GM12878 (cell line): ENCODE measurements around the gene NCLN. TPM values are rescaled to one million over a fixed set of nuclear protein-coding genes. Genes with fewer than 3 reads are reported as not detected.

Experiments
- BCL11A ChIP-seq: IDR thresholded peaks from 2 replicates; pipeline ENCODE4 v1.6.1; 2011; ENCODE audit warnings: low read depth, low read length
- BHLHE40 ChIP-seq, 2 experiments: fragments of 450-650 bp in 1 of 2; IDR thresholded peaks; 2 replicates each; pipeline ENCODE4 v1.6.1; 2011 to 2017; ENCODE audit warnings: low read depth in 2 of 2, borderline replicate concordance in 1 of 2, improper control_type of control experiment in 1 of 2, low read length in 1 of 2, mild to moderate bottlenecking in 1 of 2
- BMI1 ChIP-seq: fragments of 450-650 bp; IDR thresholded peaks from 2 replicates; pipeline ENCODE4 v1.6.1; 2016; ENCODE audit warnings: mild to moderate bottlenecking, moderate library complexity, borderline replicate concordance
- CBFB ChIP-seq: IDR thresholded peaks from 2 replicates; pipeline ENCODE4 v1.6.1; 2016; ENCODE audit warnings: antibody characterized with exemption, low read depth
- CHD2 ChIP-seq: IDR thresholded peaks from 2 replicates; pipeline ENCODE4 v1.6.1; 2011; ENCODE audit warnings: low read depth, low read length, improper control_type of control experiment, borderline replicate concordance
- CREB1 ChIP-seq: IDR thresholded peaks from 2 replicates; pipeline ENCODE4 v1.6.1; 2012; ENCODE audit warnings: low read depth, mild to moderate bottlenecking, inconsistent platforms
- DPF2 ChIP-seq: fragments of 450-650 bp; IDR thresholded peaks from 2 replicates; pipeline ENCODE4 v1.6.1; 2017; ENCODE audit warnings: mild to moderate bottlenecking
- HDAC2 ChIP-seq: fragments of 200-600 bp; sonication (generic); IDR thresholded peaks from 2 replicates; pipeline ENCODE4 v1.6.1; 2017
- HDGF ChIP-seq: fragments of 450-650 bp; IDR thresholded peaks from 2 replicates; pipeline ENCODE4 v1.6.1; 2016; ENCODE audit warnings: antibody characterized with exemption
- NFIC ChIP-seq: IDR thresholded peaks from 2 replicates; pipeline ENCODE4 v1.6.1; 2012; ENCODE audit warnings: low read depth, mild to moderate bottlenecking, inconsistent platforms, low read length, moderate library complexity
- NFYB ChIP-seq: IDR thresholded peaks from 2 replicates; pipeline ENCODE4 v1.6.1; 2011; ENCODE audit warnings: low read depth, mild to moderate bottlenecking, low read length, improper control_type of control experiment, moderate library complexity; ENCODE audit not compliant: insufficient read depth
- NRF1 ChIP-seq: conservative IDR thresholded peaks from 2 replicates; pipeline ENCODE4 v1.6.1; 2011; ENCODE audit warnings: mild to moderate bottlenecking, low read depth, low read length, improper control_type of control experiment
- POLR2AphosphoS5 ChIP-seq: IDR thresholded peaks from 2 replicates; pipeline ENCODE4 v1.6.1; 2011; ENCODE audit warnings: mild to moderate bottlenecking, low read length, inconsistent platforms
- POU2F2 ChIP-seq: IDR thresholded peaks from 3 replicates; pipeline ENCODE4 v1.6.1; 2011; ENCODE audit warnings: low read depth, mild to moderate bottlenecking, low read length, borderline replicate concordance
- SIN3A ChIP-seq: IDR thresholded peaks from 2 replicates; pipeline ENCODE4 v1.6.1; 2012; ENCODE audit warnings: low read depth, low read length, improper control_type of control experiment
- SMARCA5 ChIP-seq: fragments of 450-650 bp; IDR thresholded peaks from 2 replicates; pipeline ENCODE4 v1.6.1; 2017; ENCODE audit warnings: mild to moderate bottlenecking
- SUZ12 ChIP-seq: fragments of 200-600 bp; sonication (generic); IDR thresholded peaks from one replicate; pipeline ENCODE4 v1.6.1; 2018; ENCODE audit warnings: antibody characterized with exemption, mild to moderate bottlenecking; ENCODE audit not compliant: unreplicated experiment
- TARDBP ChIP-seq: IDR thresholded peaks from 2 replicates; pipeline ENCODE4 v1.6.1; 2016; ENCODE audit warnings: borderline replicate concordance
- ZNF207 ChIP-seq: fragments of 450-650 bp; IDR thresholded peaks from 2 replicates; pipeline ENCODE4 v1.6.1; 2014; ENCODE audit warnings: antibody characterized with exemption, mild to moderate bottlenecking, borderline replicate concordance
- ZNF622 ChIP-seq: fragments of 450-650 bp; IDR thresholded peaks from 2 replicates; pipeline ENCODE4 v1.6.1; 2017; ENCODE audit warnings: mild to moderate bottlenecking, inconsistent platforms
- polyA plus RNA-seq, 11 experiments: library from polyadenylated mRNA; depleted of rRNA in 4 of 11; unstranded in 6 of 11; stranded (reverse) in 5 of 11; fragments of >200 nt; fragmentation: Nextera tagmentation in 4 of 11; fragmentation: Illumina TruSeq in 1 of 11; extraction: Ambion mirVana in 4 of 11; extraction: Trizol in 1 of 11; gene quantifications; 1 replicate in 1 of 11; 2 replicates in 10 of 11; pipeline versions ENCODE4 v1.2.1 to v1.2.3, GENCODE V29; 2011 to 2016; ENCODE audit warnings: inconsistent platforms in 2 of 11, missing spikeins in 2 of 11, low read depth in 1 of 11
- total RNA-seq, 4 experiments: library from RNA; depleted of rRNA in 3 of 4; stranded (reverse); fragments of >200 nt in 3 of 4; fragmentation: Illumina TruSeq in 1 of 4; extraction: Trizol in 1 of 4; gene quantifications; 2 replicates each; pipeline versions ENCODE4 v1.2.1 to v1.2.3, GENCODE V29; 2013 to 2021
- TF ChIP-seq, protein P1 (sequence below): fragments of 450-650 bp; IDR thresholded peaks from 2 replicates; pipeline ENCODE4 v1.6.1; 2018; ENCODE audit warnings: borderline replicate concordance, mild to moderate bottlenecking; ENCODE audit not compliant: partially characterized antibody
- TF ChIP-seq, protein P2 (sequence below): IDR thresholded peaks from 2 replicates; pipeline ENCODE4 v1.6.1; 2011; ENCODE audit warnings: low read depth, mild to moderate bottlenecking, low read length, moderate library complexity, borderline replicate concordance; ENCODE audit errors: extremely low read depth
- TF ChIP-seq, protein P3 (sequence below): fragments of 450-650 bp; IDR thresholded peaks from 2 replicates; pipeline ENCODE4 v1.6.1; 2017; ENCODE audit warnings: mild to moderate bottlenecking
- TF ChIP-seq, protein P4 (sequence below): fragments of 150-350 bp; IDR thresholded peaks from 2 replicates; pipeline ENCODE4 v1.6.1; 2016; ENCODE audit warnings: low read depth, low read length

NCLN gene
- total and polyA plus RNA-seq, 10 of the 15 experiments (the other 5 are each of a cell fraction or from before 2014, with no cell fraction given): 2.2 to 79.1 (median 36.0) TPM

DNA sequence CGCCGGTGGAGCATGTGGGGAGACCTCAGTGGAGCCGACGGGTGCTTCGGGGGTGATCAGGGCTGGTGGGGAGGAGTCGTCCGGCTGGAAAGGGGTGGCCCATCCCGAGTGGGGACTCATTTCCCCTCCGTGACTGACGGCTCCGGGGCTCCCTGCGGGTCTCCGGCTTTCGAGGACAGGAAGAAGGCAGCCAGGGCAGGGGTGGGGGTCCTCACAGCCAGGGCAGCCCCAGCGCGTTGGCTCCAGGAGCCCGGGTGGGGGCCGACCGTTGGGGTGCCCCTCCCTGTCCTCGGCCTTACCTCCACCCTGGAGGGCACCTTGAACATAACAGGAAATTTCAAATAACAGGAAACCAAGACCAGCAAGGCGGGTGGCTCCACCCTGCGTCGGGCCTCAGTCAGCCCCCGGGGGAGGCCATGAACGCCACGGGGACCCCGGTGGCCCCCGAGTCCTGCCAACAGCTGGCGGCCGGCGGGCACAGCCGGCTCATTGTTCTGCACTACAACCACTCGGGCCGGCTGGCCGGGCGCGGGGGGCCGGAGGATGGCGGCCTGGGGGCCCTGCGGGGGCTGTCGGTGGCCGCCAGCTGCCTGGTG lies 7.3 kb upstream of the NCLN start, which contains the start of gene S1PR4 (continued):
- TF ChIP-seq, protein P1, sequence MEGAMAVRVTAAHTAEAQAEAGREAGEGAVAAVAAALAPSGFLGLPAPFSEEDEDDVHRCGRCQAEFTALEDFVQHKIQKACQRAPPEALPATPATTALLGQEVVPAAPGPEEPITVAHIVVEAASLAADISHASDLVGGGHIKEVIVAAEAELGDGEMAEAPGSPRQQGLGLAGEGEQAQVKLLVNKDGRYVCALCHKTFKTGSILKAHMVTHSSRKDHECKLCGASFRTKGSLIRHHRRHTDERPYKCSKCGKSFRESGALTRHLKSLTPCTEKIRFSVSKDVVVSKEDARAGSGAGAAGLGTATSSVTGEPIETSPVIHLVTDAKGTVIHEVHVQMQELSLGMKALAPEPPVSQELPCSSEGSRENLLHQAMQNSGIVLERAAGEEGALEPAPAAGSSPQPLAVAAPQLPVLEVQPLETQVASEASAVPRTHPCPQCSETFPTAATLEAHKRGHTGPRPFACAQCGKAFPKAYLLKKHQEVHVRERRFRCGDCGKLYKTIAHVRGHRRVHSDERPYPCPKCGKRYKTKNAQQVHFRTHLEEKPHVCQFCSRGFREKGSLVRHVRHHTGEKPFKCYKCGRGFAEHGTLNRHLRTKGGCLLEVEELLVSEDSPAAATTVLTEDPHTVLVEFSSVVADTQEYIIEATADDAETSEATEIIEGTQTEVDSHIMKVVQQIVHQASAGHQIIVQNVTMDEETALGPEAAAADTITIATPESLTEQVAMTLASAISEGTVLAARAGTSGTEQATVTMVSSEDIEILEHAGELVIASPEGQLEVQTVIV: no peak
- no peak for TF ChIP-seq BMI1
- TF ChIP-seq SIN3A: no peak
- no peak for TF ChIP-seq CBFB
- TF ChIP-seq, protein P2, sequence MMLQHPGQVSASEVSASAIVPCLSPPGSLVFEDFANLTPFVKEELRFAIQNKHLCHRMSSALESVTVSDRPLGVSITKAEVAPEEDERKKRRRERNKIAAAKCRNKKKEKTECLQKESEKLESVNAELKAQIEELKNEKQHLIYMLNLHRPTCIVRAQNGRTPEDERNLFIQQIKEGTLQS: no peak
- no peak for TF ChIP-seq BCL11A
- TF ChIP-seq CHD2: no peak
- TF ChIP-seq DPF2: no peak
- peak; percentile 16; the same call in 1 of the 2 replicates for TF ChIP-seq SMARCA5
- no peak for TF ChIP-seq NRF1
- TF ChIP-seq ZNF622: no peak
- TF ChIP-seq NFYB: no peak
- no peak for TF ChIP-seq NFIC
- TF ChIP-seq, protein P3, sequence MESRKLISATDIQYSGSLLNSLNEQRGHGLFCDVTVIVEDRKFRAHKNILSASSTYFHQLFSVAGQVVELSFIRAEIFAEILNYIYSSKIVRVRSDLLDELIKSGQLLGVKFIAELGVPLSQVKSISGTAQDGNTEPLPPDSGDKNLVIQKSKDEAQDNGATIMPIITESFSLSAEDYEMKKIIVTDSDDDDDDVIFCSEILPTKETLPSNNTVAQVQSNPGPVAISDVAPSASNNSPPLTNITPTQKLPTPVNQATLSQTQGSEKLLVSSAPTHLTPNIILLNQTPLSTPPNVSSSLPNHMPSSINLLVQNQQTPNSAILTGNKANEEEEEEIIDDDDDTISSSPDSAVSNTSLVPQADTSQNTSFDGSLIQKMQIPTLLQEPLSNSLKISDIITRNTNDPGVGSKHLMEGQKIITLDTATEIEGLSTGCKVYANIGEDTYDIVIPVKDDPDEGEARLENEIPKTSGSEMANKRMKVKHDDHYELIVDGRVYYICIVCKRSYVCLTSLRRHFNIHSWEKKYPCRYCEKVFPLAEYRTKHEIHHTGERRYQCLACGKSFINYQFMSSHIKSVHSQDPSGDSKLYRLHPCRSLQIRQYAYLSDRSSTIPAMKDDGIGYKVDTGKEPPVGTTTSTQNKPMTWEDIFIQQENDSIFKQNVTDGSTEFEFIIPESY: no peak
- TF ChIP-seq, protein P4, sequence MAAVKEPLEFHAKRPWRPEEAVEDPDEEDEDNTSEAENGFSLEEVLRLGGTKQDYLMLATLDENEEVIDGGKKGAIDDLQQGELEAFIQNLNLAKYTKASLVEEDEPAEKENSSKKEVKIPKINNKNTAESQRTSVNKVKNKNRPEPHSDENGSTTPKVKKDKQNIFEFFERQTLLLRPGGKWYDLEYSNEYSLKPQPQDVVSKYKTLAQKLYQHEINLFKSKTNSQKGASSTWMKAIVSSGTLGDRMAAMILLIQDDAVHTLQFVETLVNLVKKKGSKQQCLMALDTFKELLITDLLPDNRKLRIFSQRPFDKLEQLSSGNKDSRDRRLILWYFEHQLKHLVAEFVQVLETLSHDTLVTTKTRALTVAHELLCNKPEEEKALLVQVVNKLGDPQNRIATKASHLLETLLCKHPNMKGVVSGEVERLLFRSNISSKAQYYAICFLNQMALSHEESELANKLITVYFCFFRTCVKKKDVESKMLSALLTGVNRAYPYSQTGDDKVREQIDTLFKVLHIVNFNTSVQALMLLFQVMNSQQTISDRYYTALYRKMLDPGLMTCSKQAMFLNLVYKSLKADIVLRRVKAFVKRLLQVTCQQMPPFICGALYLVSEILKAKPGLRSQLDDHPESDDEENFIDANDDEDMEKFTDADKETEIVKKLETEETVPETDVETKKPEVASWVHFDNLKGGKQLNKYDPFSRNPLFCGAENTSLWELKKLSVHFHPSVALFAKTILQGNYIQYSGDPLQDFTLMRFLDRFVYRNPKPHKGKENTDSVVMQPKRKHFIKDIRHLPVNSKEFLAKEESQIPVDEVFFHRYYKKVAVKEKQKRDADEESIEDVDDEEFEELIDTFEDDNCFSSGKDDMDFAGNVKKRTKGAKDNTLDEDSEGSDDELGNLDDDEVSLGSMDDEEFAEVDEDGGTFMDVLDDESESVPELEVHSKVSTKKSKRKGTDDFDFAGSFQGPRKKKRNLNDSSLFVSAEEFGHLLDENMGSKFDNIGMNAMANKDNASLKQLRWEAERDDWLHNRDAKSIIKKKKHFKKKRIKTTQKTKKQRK: no peak
- no peak for TF ChIP-seq CREB1
- peak; percentile 39; the same call in 1 of the 3 replicates for TF ChIP-seq POU2F2
- TF ChIP-seq SUZ12: no peak
- no peak for TF ChIP-seq TARDBP
- no peak for TF ChIP-seq ZNF207
- TF ChIP-seq BHLHE40 (IDR thresholded peaks at IDR 0.05; ENCODE audit: borderline replicate concordance in 1 of 2, low read depth in 2 of 2, low read length in 1 of 2): no peak
- no peak for TF ChIP-seq HDAC2
- 0 out of 2 replicates have a peak, but pooled peaks have one; percentile 20 for TF ChIP-seq HDGF
- TF ChIP-seq POLR2AphosphoS5: peak; percentile 69; the same call in 1 of the 2 replicates
